ENCODE measurements around the gene ESX1. TPM values are rescaled to one million over a fixed set of nuclear protein-coding genes. Genes with fewer than 3 reads are reported as not detected.
"Not testable (repeated sequence)": the region's sequence is repeated elsewhere in the genome, so short reads cannot be mapped to it uniquely, and the experiment has no call there.

The ESX1 gene
- polyA plus RNA-seq (ENCODE audit: insufficient read length), result not detected

- DNase-seq (ENCODE audit: low read depth), result no peak
Observed at GRCh38 chrX:104254442-104255115, at the start of gene ESX1. Gene ESX1 (minus strand): TSS chrX:104254933. CDS start chrX:104254849, 84 bp downstream.

GRCh38 chrX:104295636-104296035, 40.9 kb upstream of the ESX1 start:
- DNase-seq (ENCODE audit: low read depth), result no peak

- no peak for DNase-seq (ENCODE audit: low read depth)
Observed at GRCh38 chrX:104288961-104289360, 34.2 kb upstream of the ESX1 start.

- no peak for DNase-seq (ENCODE audit: low read depth)
Observed at GRCh38 chrX:104288269-104288668, 33.5 kb upstream of the ESX1 start.

GRCh38 chrX:104285201-104285600, 30.5 kb upstream of the ESX1 start:
- DNase-seq (ENCODE audit: low read depth), result no peak

- DNase-seq (ENCODE audit: low read depth), result no peak
Observed at GRCh38 chrX:104284507-104284906, 29.8 kb upstream of the ESX1 start.

- DNase-seq (ENCODE audit: low read depth), result no peak
Observed at GRCh38 chrX:104282166-104282725, 27.5 kb upstream of the ESX1 start.

GRCh38 chrX:104281564-104281963, 26.8 kb upstream of the ESX1 start:
- no peak for DNase-seq (ENCODE audit: low read depth)

- no peak for DNase-seq (ENCODE audit: low read depth)
Observed at GRCh38 chrX:104280609-104281008, 25.9 kb upstream of the ESX1 start.

- DNase-seq (ENCODE audit: low read depth), result no peak
Observed at GRCh38 chrX:104270916-104271512, 16.3 kb upstream of the ESX1 start.

- no peak for DNase-seq (ENCODE audit: low read depth)
Observed at GRCh38 chrX:104270212-104270611, 15.5 kb upstream of the ESX1 start.

GRCh38 chrX:104255465-104255864, 732 bp upstream of the ESX1 start:
- no peak for DNase-seq (ENCODE audit: low read depth)

- no peak for DNase-seq (ENCODE audit: low read depth)
Observed at GRCh38 chrX:104253567-104254441, 929 bp downstream of the ESX1 start.

GRCh38 chrX:104250470-104250869, 4.3 kb downstream of the ESX1 start:
- DNase-seq (ENCODE audit: low read depth), result no peak

GRCh38 chrX:104230060-104230459, 24.7 kb downstream of the ESX1 start:
- DNase-seq (ENCODE audit: low read depth), result not testable (repeated sequence)

- no peak for DNase-seq (ENCODE audit: low read depth)
Observed at GRCh38 chrX:104211187-104211586, 43.5 kb downstream of the ESX1 start.

- no peak for DNase-seq (ENCODE audit: low read depth)
Observed at GRCh38 chrX:104205548-104205947, 49.2 kb downstream of the ESX1 start.

Other genes with a start within 250 kb of the ESX1 start
- gene H2BW1, start 241.2 kb downstream of the ESX1 start, polyA plus RNA-seq (ENCODE audit: insufficient read length), result not detected
- gene H2BW2, start 215.0 kb downstream of the ESX1 start, polyA plus RNA-seq (ENCODE audit: insufficient read length), result 0.40 TPM
- gene TMSB15C, start 178.7 kb downstream of the ESX1 start, polyA plus RNA-seq (ENCODE audit: insufficient read length), result 4.5 TPM
- gene ZCCHC18, start 142.4 kb downstream of the ESX1 start, polyA plus RNA-seq (ENCODE audit: insufficient read length), result 2.5 TPM
- 6.6 TPM for gene SLC25A53, start 97.9 kb downstream of the ESX1 start, polyA plus RNA-seq (ENCODE audit: insufficient read length)
- 15.2 TPM for gene FAM199X, start 88.5 kb downstream of the ESX1 start, polyA plus RNA-seq (ENCODE audit: insufficient read length)

Measured in forelimb muscle (tissue), 1 donor.